GM21786 (cell line): ENCODE results near the gene DVL2.

Source experiments
- ATAC-seq: cut with Tn5 transposase; IDR thresholded peaks from one replicate; pipeline ENCODE4 v1.9.1; 2021; ENCODE audit not compliant: unreplicated experiment

DVL2 gene

DNA sequence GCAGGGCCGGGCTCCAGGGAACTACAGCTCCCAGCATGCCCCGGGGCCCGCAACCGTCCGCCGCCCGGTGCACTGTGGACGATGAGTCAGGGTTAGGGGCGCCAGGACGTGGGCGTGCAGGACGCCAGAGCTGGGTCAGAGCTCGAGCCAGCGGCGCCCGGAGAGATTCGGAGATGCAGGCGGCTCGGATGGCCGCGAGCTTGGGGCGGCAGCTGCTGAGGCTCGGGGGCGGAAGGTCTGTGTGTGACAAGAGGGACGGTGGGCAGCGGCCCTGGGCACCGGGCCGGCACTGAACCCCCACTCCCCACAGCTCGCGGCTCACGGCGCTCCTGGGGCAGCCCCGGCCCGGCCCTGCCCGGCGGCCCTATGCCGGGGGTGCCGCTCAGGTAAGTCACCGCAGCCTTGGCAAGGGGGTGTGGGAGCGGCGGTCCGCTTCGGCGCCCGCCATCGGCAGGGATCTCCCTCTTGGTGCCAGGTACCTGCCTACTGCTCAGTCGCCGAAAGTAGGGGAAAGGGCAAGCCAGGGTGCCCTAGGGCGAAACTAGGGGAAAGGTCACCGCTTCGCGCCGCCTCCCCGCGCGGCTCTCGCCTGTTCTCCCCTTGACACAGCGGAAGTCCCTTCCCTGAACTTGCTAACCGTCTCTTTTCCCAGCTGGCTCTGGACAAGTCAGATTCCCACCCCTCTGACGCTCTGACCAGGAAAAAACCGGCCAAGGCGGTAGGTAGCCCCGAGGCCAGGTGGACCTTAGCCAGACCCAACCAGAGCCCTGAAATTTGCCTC lies 14.3 kb downstream of the DVL2 start, which contains the start of the genes ACADVL and DLG4:
TSS of gene ACADVL (plus strand) at position 127 of the 781 bp plus-strand sequence. CDS start at position 174, 47 bp downstream.
TSS of gene DLG4 (minus strand) at position 25 of the 781 bp plus-strand sequence.
- peak; percentile 41 for ATAC-seq

DNA sequence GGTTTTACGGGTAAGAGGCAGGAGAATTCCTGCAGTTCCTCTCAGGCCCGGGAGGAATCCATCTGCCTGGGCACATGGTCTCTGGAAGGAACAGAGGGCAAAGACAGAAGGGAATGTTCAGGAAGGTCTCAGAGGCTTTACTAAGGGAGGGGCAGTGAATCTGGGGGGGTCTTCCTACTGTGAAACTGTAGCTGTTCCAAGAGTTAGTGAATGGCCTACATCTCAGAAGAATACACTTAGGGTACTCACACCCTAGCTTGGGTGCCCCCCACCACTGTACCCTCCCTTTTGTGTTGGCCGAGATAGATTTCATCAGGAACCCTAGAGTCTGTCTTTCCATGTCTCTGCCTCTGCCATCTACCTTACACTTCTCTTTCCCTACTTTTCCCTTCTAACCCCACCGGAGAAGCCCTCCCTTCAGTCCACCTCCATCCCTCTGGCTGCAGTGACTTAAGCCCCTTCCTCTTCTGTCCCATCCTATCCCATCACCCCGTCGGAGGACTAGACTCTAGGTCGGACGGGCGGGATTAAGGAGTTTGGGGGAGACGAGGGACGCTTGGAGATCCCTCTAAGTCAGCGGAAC lies 15.0 kb downstream of the DVL2 start:
- no peak for ATAC-seq

DNA sequence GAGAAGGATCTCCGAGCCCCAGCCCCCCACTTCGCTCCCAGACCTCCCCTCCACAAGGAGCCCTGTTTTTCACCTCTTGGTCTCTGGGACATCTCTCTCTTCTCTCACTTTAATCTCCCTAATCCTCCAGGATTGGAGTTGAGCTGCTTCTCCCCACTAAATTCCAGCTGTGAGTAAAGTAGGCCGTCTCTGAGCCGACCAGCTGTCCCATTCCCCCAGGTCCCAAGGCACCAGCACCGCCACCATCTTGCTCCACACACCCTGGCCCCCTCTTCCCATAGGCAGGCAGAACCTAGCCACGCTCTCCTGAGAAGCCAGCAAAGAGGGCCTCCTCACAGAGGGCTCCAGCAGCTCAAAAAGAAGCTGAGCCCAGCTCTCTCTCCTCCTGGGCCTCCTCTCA lies 15.6 kb downstream of the DVL2 start:
- no peak for ATAC-seq

DNA sequence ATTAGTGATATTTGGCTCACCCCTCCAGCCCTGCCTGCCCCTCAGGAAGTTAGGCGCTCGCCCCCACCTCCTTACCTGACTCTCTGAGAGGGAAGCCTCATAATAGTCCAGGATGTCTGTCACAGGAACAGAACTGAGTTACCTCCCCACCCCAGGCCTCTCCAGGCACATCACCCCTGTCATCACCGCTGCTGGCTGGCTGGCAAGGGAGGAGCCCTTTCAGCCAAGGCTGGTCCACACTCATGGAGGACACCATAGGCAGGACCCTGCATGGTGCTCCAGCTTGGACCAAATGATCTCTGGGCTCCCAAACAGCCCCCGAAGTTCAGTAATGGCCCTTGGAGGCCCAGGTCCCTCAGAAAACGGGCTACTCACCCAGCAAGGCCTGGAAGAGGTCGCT lies 16.2 kb downstream of the DVL2 start:
- ATAC-seq = no peak

DNA sequence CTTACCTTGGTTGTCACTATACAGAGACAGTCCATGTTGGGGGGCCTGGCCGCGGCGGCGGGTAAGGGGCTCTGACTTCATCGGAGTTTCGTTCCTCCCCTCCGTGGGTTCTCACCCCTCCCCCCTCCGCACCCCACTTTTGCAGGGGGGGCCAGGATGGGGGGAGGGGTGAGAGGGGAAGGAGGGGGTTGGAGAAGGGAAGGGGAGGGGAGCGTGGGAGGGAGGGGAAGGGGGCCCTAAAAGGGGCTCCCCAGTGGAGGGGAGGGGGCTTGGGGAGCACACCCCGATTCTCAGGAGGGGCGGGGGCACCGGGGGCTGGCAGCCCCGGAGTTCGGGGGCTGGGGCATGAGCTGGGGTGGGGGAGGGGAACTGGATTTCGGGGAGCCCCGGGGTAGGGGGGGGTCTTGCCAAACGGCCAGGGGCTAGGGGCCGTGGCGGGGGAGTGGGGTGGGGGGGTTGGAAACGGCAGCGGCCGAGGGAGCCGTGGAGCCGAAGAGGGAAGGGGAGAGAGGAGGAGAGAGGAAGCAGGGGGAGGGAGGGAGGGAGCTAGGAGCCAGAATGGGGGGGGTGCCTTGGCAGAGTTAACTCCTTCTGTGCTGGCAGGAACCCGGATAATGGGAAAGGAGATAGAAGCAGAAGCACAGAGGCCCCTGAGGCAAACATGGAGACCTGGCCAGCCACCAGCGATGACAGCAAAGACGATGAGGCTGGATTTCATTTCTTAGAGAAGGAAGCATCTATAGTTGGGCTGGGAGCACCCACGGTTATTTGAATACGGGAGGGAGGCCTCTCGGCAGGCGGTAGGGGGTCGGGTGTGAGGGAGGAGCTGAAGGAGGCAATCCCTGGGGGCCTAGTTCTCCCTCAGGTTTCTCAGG lies 17.0 kb downstream of the DVL2 start:
- ATAC-seq = no peak

DNA sequence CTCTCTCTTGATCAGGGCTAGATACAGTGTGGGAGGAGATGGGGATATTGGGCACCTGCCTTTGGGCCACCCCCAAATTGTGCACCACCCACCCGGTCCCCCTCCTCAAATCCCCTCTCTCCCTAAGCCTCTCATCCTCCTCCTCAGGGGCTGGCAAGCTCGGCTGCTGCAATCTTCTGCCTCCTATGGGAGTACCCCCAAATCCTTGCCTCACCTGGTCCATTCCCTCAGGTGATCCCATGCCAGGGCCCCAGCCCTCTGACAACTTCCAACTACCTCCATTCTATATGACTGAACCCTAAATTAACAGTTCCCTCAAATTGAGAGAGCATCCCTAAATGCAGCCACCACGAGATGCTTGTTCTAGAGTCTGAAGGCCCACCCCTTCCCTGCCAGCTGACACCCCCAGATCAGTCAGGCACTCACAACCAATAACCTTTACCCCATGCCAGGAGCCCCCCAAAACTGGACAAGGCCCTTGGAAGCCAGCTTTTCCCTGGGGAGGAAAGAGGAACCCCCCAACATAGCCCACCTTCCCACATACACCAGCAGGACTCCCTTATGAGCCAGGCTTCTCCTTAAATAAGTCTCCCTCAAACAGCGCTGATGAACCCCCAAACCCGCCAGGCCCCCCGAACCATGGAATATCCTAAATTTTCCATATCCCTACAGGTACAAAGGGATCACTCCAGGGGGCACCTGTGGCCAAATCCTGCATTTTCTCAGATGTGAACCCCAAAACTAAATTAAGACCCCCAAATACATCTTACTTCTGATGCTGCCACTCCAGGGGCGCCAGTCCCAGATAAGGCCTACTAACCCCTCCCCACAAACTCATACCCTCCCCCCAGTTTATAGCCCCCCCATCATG lies 17.8 kb downstream of the DVL2 start:
- no peak for ATAC-seq

DNA sequence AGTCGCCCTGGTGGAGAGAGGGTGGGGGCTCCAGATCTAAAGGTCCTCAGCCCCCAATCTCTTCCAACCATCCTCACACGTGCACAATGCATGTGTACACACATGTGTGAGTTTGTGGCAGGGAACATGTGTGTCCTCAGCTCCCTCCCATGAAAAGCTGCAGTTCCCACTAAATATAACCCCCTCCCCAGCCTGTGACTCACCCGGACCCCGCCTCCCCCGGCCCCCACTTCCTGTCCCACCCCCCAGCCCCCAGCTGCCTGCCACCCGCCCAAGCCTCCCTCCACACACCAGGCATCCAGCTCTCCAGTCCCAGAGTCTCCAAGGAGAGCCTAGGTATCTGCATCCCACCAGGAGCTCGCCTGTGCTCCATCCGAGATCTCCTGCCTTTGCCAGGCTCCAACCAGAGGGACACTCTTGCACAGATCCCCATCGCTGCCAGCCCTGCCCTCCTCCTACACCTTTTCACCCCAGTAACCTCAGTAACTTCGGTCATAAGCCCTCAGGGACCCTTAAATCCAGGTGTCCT lies 18.6 kb downstream of the DVL2 start:
- no peak for ATAC-seq

DNA sequence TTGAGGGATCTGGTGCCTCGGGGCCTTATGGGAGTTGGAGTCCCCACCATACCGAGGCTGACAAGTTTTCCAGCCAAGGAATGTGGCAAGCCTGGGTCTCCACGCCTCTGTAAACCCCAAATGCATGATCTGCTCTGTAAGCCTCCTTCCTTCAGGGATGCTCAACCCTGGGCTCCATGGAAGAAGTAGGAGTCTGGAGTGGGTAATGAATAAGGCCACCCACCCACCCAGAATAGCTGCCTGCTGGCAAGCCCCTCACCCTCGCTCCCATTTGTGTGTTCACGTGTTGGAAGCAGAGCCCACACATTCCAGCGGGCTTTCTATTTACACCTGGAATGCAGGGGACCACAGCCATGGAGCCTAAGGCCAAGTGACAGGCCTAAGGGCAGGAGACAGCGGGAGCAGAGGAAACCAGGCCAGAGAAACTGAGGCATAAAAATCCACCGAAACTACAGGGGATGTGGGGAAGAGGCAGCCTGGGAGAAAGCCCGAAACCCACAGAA lies 19.1 kb downstream of the DVL2 start:
- no peak for ATAC-seq

DNA sequence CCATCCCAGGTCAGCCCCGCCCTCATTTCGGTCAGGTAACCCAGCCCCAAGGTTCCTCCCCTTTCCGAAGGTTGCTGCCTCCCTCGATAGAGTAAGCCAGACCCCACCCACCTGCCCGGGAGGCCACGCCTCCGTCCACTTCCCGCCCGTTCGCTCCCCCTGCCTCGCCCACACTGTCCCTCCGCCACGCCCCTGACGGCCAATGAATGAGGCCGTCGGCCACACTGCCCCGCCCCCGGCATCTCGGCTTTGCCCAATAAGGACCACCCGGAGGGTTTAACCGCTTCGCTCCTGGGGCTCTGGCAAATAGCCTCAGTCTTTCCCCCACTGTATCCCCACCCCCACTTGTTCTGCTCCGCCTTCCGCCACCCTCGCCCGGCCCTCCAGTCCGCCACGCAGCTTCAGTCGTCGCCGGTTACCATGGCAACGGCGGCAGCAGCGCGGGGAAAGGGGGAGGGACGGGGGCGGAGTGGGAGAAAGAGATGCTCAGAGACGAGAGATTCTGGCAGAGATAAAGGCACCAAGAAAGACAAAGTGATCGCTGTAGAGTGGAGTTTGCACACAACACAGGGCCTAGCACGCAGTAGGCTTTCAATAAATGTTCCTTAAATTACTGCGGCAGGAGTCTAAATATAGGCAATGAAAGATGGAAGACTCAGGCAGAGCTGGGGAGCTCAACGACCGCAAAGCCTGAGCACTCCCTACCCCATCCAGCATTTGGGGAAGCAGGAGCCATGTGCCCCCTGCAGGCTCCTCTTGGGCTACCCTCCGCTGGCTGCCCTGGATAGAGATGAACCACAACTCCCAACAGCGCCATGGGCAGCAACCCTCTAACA lies 19.8 kb downstream of the DVL2 start:
- peak; percentile 65 for ATAC-seq

DNA sequence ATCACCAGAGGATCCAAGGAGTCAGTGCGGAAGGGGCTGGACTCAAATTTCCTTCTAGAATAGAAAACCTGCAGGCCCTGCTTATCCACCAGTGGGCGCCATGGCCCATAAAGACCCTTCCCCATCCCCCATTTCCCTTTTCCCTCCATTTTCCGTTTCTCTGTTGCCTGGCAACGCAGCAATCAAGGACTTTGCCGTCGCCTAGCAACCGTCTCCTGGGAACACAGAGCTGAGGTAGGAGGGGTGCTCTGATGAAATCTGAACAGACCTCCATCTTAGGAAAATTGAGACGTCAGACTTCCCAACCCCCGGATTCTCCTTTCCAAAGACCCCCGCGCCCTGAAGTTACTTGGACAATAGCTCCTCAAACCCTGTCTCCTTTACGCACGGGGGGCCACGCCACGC lies 20.4 kb downstream of the DVL2 start:
- ATAC-seq = no peak

DNA sequence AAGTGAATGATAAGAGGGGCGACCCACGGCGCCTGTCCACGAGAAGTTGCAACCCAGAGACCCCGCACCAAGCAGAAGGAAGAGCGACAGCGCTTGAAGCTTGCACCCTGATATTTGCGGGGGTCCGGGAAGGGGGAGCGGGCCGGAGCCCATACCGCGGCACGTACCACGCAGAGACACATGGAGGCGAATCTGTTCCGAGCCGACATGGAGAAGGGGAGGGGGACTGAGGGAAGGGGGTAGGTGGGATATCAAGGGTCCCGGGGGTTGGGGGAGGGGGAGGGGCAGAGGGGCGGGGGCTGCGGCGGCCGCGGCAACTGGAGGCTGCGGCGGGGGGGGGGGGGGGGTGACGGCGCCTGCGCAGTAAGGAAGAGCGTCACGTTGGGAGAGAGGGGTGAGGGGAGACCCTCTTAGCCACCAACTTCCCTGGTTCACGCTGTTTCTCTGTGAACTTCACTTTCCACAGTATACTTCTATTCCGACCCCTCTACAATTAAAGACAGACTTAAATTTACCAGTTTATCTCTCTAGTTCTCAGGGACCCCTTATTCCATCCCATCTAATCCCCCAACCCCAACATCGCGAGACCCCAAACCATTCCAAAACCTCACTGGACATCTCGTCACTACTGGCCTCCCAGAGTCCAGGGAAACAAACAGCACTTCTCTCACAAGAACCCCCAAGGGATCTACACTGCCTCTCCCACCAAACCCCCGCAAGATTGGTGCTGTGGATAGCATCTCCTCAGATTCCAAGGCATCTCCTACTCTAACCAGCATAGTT lies 22.6 kb downstream of the DVL2 start:
- no peak for ATAC-seq

DNA sequence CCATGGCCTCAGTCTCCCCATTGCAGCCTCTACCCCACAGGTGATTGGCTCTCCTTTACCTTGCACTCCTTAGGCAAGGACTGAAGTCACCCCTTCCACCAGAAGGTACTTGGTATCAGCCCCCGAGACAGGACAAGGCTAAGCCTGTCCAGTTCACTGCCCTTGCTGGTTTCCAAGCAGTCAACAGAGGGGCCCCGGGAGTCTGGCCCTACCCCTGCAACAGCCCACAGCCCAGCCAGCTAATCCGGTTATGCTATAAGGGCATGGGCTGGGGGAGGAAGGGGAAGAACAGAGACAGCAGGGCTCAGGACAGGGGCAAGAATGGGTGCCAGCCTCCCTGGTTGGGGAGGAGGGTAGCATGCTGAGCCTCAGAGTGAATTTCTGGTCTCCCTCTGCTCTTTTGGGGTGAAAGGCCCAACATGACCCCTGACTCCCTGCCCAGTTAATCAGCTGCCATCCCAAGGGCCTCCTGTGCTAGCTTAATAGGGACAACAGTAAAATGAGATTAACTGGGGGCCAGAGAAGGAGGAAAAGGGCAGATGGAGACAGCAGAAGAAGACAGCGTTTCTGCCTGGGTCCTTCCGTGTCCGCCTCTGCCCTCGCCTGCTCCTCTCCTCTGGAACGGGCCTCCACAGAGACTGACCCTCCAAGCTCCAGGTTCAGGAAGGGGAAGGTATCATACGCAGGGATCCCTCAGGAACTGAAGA lies 25.4 kb downstream of the DVL2 start:
- no peak for ATAC-seq

DNA sequence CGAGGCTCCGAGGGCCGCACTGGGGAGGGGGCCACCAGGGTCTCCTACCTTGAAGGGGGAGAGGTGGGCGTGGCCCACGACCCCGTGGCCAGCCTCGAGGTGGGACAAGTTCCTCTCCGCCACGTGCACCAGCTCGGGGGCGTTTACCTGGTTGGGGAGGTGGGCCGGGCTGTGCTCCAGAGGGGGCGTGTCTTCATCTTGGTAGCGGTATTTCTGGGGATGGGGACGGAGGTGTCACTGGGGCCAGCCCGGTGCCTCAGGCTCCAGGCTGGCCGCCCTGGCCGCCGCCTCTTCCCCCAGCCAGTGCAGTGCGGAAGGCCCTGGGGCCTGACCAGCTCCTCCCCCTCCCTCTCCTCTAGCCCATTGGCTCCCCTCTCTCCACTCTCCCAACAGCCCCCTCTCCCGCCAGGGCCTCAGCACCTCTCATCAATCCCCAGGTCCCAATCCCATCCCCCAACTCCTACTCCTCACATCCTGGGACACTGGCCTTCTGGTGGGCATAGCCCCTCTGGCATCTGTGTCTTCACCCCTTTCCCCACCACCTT lies 26.2 kb downstream of the DVL2 start:
- ATAC-seq = no peak

DNA sequence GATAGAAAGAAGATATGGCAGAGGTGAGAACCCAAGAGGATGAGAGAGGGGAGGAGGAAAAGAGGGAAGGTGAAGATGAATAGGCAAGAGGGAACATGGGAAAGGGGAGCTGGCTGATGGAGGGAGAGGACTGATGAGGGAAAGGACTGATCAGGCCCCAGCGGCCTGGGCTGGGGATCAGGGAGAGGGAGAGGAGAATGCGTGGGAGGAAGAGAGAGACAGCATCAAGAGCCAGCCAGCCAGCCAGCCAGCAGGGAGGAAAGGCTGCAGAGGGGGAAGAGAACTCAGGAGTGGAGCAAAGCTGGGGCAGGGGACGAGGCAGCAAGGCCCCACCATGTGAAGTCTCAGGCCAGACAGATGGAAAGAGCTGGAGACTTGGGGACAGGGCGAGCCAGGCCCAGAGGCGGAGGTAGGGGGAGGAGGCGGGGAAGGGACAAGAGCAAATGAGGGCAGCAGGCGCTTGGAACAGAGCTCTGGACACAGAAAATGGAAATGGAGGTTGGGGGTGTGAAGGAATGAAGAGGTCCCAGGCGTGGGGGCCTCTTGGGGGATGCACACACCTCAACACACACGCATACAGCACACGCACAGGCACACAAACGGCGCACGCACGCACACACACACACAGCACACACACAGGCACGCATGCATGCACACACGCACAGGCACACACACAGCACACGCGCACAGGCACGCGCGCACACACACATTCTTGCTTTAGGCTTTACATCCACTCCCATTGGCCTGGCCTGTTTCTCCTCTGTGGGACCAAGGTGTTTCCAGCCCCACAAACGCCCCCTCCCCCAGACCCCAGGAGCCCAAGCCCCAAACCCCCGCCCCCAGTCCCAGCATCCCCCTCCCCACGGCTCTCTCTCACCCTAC lies 27.0 kb downstream of the DVL2 start:
- ATAC-seq = no peak

DNA sequence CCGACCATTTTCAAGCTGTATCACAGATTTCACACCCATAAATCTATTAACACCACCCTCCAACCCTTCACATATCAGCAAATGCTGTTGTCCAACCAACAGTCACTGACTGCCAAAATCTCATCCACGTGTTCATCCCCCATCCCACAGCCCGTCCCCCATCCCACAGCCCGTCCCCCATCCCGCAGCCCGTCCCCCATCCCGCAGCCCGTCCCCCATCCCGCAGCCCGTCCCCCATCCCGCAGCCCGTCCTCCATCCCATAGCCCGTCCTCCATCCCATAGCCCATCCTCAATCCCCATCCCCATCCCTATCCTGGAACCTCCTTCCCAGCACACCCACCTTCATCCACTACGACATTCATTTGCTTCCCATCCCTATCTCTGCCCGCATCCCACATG lies 28.8 kb downstream of the DVL2 start:
- no peak for ATAC-seq

DNA sequence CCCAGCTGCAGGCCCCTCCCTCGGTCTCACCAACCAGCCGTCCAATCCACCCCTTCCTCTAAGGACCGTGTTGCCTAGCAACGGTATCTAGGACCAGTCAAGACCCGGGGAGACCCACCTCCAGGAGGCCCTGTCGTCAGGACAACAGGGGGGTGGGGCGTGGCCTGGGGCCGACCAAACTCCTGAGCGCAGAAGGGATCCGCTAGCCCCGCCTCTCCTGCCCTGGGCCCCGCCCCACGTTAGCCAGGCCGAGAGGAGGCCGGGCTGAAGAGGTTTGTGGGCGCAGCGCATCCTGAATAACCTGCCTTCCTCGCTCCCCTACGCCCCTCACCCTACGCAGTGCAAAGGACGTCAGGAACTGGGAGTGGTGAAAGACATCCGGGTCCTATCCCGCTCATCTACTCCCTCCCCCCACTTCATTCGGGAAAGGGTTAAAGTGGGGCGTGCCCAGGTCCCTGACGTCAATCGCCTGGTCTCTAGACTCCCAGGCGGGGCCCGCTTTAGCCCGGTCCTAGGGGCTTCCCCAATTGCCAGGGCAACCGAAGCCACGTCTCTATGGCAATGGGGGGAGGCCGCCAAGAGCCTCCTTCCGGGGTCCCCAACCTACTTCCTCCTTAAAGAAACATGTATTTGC lies 29.4 kb downstream of the DVL2 start:
- ATAC-seq = peak; percentile 82
